ENCODE data around the gene CRIP3. TPM values are rescaled to one million over a fixed set of nuclear protein-coding genes. Genes with fewer than 3 reads are reported as not detected.
"Not testable (repeated sequence)": the region's sequence is repeated elsewhere in the genome, so short reads cannot be mapped to it uniquely, and the experiment has no call there.

CRIP3 gene
- total RNA-seq, 2 donors from 2014 or later, result not detected

DNA sequence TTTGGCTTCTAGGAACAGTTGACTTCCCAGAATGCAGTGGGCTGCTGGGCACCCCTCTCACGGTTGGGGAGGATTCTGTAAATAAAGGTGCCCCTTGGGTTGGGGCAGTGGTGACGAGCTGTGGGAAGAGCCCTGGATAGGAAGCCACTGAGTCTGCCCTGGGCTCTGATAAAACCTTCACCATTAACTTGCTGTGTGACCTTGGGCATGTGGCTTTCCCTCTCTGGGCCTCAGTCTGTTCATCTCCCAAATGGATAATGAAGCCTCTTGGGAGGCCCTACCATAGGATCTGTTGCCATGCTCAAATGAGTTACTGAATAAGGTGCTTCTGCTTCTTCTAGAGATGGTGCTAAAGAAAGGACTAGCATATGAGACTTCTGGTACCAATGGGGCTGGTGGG, 3.7 kb downstream of the CRIP3 start:
- H3K4me1 ChIP-seq, result peaks cover 14% of the 10 kb centered on the region
- no peak for ATAC-seq
- intact Hi-C loops (cut with DNase I), result no loop called here

DNA sequence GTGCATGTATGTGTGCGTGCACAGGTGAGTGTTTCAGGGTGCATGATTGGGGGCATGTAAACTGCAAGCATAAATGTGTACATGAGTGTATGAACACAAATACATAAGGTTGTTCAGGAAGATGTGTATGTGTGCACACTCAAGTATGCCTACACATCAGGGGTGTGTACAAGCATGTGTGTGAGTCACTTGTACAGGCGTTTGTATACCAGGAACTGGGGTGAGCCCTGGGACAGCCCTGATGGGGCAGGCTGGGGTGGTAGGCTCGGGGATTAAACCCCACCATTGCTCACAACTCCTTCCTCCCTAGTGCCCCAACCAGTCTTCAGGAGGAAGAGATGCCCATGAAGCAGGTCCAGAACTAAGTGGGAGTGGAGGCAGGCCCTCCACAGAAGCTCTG, 4.3 kb downstream of the CRIP3 start:
- 79 to 82% methylated on average over 3 of the region's 3 CpGs for WGBS, 2 donors
- H3K4me3 ChIP-seq, result no peak overlapping the region
- no peak for TF ChIP-seq POLR2A (IDR thresholded peaks at IDR 0.05)
- TF ChIP-seq, protein P1, sequence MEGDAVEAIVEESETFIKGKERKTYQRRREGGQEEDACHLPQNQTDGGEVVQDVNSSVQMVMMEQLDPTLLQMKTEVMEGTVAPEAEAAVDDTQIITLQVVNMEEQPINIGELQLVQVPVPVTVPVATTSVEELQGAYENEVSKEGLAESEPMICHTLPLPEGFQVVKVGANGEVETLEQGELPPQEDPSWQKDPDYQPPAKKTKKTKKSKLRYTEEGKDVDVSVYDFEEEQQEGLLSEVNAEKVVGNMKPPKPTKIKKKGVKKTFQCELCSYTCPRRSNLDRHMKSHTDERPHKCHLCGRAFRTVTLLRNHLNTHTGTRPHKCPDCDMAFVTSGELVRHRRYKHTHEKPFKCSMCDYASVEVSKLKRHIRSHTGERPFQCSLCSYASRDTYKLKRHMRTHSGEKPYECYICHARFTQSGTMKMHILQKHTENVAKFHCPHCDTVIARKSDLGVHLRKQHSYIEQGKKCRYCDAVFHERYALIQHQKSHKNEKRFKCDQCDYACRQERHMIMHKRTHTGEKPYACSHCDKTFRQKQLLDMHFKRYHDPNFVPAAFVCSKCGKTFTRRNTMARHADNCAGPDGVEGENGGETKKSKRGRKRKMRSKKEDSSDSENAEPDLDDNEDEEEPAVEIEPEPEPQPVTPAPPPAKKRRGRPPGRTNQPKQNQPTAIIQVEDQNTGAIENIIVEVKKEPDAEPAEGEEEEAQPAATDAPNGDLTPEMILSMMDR (IDR thresholded peaks at IDR 0.05), result no peak
- no peak overlapping the region for H3K27ac ChIP-seq
- no peak for ATAC-seq
- intact Hi-C loops (cut with DNase I), result no loop called here
- H3K36me3 ChIP-seq (replicated peaks in 1 of 2; ENCODE audit: insufficient read depth in 1 of 2, low read depth in 2 of 2), result no peaks in the 10 kb centered on the region
- peaks cover 14% of the 10 kb centered on the region for H3K4me1 ChIP-seq
- H3K27me3 ChIP-seq, result no peaks in the 10 kb centered on the region
- DNase-seq, result no peak
- H3K9me3 ChIP-seq, result no peaks in the 10 kb centered on the region

More for the DNA sequence above, 3.7 kb downstream of the CRIP3 start:
- DNase-seq, result no peak
- Histone ChIP-seq H3K9me3 (no peaks in the 10 kb centered on the region), H3K4me3 (no peak overlapping the region), H3K27ac (no peak overlapping the region), H3K27me3 (no peaks in the 10 kb centered on the region), H3K36me3 (replicated peaks in 1 of 2; ENCODE audit: insufficient read depth in 1 of 2, low read depth in 2 of 2) (no peaks in the 10 kb centered on the region)
- WGBS, 2 donors, result 67 to 100% methylated on average over 1 to 2 of the region's 2 CpGs
- TF ChIP-seq, protein P1 (IDR thresholded peaks at IDR 0.05), result no peak
- TF ChIP-seq POLR2A (IDR thresholded peaks at IDR 0.05), result no peak

DNA sequence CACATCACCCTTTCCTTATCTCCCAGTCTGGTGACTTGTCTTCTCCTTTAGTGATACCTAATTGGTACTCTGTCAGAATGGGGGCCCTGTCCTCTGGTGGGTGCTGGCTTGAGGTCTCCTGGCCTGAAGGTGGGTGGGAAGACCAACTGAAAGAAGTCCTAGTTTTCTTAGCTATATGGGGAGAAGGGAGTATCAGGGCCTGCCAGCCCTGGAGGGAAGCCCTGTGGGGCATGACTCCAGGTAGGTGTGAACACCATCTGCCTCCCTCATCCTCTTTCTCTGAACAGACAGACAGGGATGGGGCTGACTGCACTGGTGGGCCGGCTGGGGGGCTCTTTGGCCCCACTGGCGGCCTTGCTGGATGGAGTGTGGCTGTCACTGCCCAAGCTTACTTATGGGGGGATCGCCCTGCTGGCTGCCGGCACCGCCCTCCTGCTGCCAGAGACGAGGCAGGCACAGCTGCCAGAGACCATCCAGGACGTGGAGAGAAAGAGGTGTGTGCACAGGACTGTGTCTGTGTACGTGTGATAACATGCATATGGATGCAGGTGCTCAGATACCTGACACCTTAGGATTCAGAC, 4.8 kb downstream of the CRIP3 start:
- 80% methylated on average over 8 of the region's 8 CpGs for WGBS, 2 donors
- Histone ChIP-seq H3K36me3 (replicated peaks in 1 of 2; ENCODE audit: insufficient read depth in 1 of 2, low read depth in 2 of 2) (no peaks in the 10 kb centered on the region), H3K27me3 (no peaks in the 10 kb centered on the region), H3K27ac (no peak overlapping the region), H3K4me3 (no peak overlapping the region), H3K4me1 (peaks cover 9% of the 10 kb centered on the region), H3K9me3 (no peaks in the 10 kb centered on the region)
- ATAC-seq (no peak), DNase-seq (no peak)
- TF ChIP-seq POLR2A (IDR thresholded peaks at IDR 0.05), result no peak
- TF ChIP-seq, protein P1 (IDR thresholded peaks at IDR 0.05), result no peak
- intact Hi-C loops (cut with DNase I), result no loop called here

DNA sequence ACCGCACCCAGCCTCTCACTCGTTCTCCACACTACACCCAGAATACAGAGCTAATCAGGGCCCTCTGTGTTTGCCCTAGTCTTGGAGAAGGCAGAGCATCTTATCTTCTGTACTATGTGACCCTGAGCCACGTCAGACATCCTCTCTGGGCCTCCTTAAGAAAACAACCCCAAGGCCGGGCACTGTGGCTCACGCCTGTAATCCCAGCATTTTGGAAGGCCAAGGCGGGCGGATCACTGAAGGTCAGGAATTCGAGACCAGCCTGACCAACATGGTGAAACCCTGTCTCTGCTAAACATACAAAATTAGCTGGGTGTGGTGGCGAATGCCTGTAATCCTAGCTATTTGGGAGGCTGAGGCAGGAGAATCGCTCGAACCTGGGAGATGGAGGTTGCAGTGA, 5.6 kb downstream of the CRIP3 start:
- H3K36me3 ChIP-seq (replicated peaks in 1 of 2; ENCODE audit: insufficient read depth in 1 of 2, low read depth in 2 of 2); H3K27me3 ChIP-seq; H3K4me1 ChIP-seq; H3K9me3 ChIP-seq; H3K27ac ChIP-seq; ATAC-seq; DNase-seq; intact Hi-C loops (cut with DNase I); H3K4me3 ChIP-seq: not testable (repeated sequence)
- 82 to 88% methylated on average over 8 to 9 of the region's 11 CpGs for WGBS, 2 donors

DNA sequence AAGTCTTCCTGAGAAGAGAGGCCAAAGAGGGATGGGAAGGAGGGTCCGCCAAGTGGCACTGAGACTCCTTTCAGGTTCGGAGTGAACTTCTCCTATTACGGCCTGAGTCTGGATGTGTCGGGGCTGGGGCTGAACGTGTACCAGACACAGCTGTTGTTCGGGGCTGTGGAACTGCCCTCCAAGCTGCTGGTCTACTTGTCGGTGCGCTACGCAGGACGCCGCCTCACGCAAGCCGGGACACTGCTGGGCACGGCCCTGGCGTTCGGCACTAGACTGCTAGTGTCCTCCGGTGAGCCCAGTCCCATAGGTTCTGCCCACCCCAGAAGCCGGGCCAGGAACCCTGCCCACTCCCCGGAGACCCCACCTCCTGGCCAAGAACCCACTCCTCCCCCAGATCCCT, 6.5 kb downstream of the CRIP3 start:
- peaks cover 4% of the 10 kb centered on the region for H3K4me1 ChIP-seq
- no peaks in the 10 kb centered on the region for H3K27me3 ChIP-seq
- no peak overlapping the region for H3K4me3 ChIP-seq
- intact Hi-C loops (cut with DNase I), result no loop called here
- no peak overlapping the region for H3K27ac ChIP-seq
- no peak for DNase-seq
- no peak for ATAC-seq
- H3K36me3 ChIP-seq (replicated peaks in 1 of 2; ENCODE audit: insufficient read depth in 1 of 2, low read depth in 2 of 2), result no peaks in the 10 kb centered on the region
- H3K9me3 ChIP-seq, result no peaks in the 10 kb centered on the region
- TF ChIP-seq, protein P1 (IDR thresholded peaks at IDR 0.05), result no peak
- TF ChIP-seq POLR2A (IDR thresholded peaks at IDR 0.05), result no peak
- WGBS, 2 donors, result 74 to 80% methylated on average over 12 to 18 of the region's 19 CpGs
